IPS-NIHi7 (cell line): ENCODE data around the gene TP53AIP1.
A peak's percentile ranks its signal among the peaks of the same experiment; 100 is the strongest.

Experiments
- DNase-seq: peaks from one replicate; pipeline ENCODE4 v3.0.0; 2012; ENCODE audit warnings: mixed read lengths; ENCODE audit errors: extremely low spot score

Gene TP53AIP1

GRCh38 chr11:128943428-128943976, 831 bp upstream of the TP53AIP1 start:
- DNase-seq = no peak

GRCh38 chr11:128942272-128942612, 429 bp downstream of the TP53AIP1 start:
- DNase-seq = no peak

GRCh38 chr11:128941573-128942271, 949 bp downstream of the TP53AIP1 start:
- DNase-seq = no peak

- no peak for DNase-seq
Observed at GRCh38 chr11:128941110-128941509, 1.6 kb downstream of the TP53AIP1 start.

GRCh38 chr11:128940603-128941002, 2.1 kb downstream of the TP53AIP1 start:
- DNase-seq = no peak

- DNase-seq = no peak
Observed at GRCh38 chr11:128940156-128940555, 2.5 kb downstream of the TP53AIP1 start.

- no peak for DNase-seq
Observed at GRCh38 chr11:128939591-128939990, 3.1 kb downstream of the TP53AIP1 start.

GRCh38 chr11:128938156-128938885, 4.3 kb downstream of the TP53AIP1 start:
- DNase-seq = no peak

GRCh38 chr11:128937480-128937879, 5.2 kb downstream of the TP53AIP1 start:
- DNase-seq = no peak

GRCh38 chr11:128936606-128937251, 5.9 kb downstream of the TP53AIP1 start:
- peak; percentile 71 for DNase-seq

- no peak for DNase-seq
Observed at GRCh38 chr11:128934926-128935325, 7.7 kb downstream of the TP53AIP1 start.

- DNase-seq = no peak
Observed at GRCh38 chr11:128934351-128934750, 8.3 kb downstream of the TP53AIP1 start.

GRCh38 chr11:128933481-128934178, 9.0 kb downstream of the TP53AIP1 start:
- no peak for DNase-seq

GRCh38 chr11:128931668-128932067, 11.0 kb downstream of the TP53AIP1 start:
- DNase-seq = no peak

GRCh38 chr11:128931066-128931465, 11.6 kb downstream of the TP53AIP1 start:
- no peak for DNase-seq

GRCh38 chr11:128929991-128930390, 12.7 kb downstream of the TP53AIP1 start:
- DNase-seq = no peak

GRCh38 chr11:128929468-128929867, 13.2 kb downstream of the TP53AIP1 start:
- DNase-seq = peak; percentile 49

GRCh38 chr11:128928400-128928799, 14.3 kb downstream of the TP53AIP1 start:
- DNase-seq = no peak

GRCh38 chr11:128927683-128928336, 14.9 kb downstream of the TP53AIP1 start:
- no peak for DNase-seq

GRCh38 chr11:128927108-128927461, 15.6 kb downstream of the TP53AIP1 start:
- no peak for DNase-seq

GRCh38 chr11:128926437-128927107, 16.1 kb downstream of the TP53AIP1 start:
- DNase-seq = no peak
